SK-N-MC (cell line): ENCODE data around the gene ETF1.

Experiments used
- EZH2 ChIP-seq: fragments of 200-600 bp; sonication (generic); IDR thresholded peaks from one replicate; pipeline ENCODE4 v1.6.1; 2017; ENCODE audit warnings: antibody characterized with exemption
- FOXP2 ChIP-seq: optimal IDR thresholded peaks from 2 replicates; pipeline ENCODE3; 2011; ENCODE audit warnings: mild to moderate bottlenecking, moderate library complexity; ENCODE audit not compliant: insufficient read depth; ENCODE audit errors: extremely low read length, control extremely low read depth
- POLR2AphosphoS5 ChIP-seq: IDR thresholded peaks from 2 replicates; pipeline ENCODE4 v1.6.1; 2012; ENCODE audit warnings: mild to moderate bottlenecking, low read depth, low read length, borderline replicate concordance

GRCh38 chr5:138566792-138567191 lies 23.8 kb upstream of the ETF1 start:
- TF ChIP-seq EZH2 (no peak), POLR2AphosphoS5 (no peak), FOXP2 (no peak)
